Jurkat, Clone E6-1 (cell line): ENCODE measurements around the gene ZNF146.
"Not testable (repeated sequence)": the region's sequence is repeated elsewhere in the genome, so short reads cannot be mapped to it uniquely, and the experiment has no call there.

ENCODE experiments used
- DNase-seq: peaks from one replicate; pipeline ENCODE4 v3.0.0-alpha.2; 2011; ENCODE audit warnings: low read depth, low spot score
- H3K4me3 ChIP-seq: 2 replicates; pipeline ENCODE4 v1.5.1; 2011; ENCODE audit warnings: mild to moderate bottlenecking, low read length, control low read depth, moderate library complexity

Gene ZNF146

DNA sequence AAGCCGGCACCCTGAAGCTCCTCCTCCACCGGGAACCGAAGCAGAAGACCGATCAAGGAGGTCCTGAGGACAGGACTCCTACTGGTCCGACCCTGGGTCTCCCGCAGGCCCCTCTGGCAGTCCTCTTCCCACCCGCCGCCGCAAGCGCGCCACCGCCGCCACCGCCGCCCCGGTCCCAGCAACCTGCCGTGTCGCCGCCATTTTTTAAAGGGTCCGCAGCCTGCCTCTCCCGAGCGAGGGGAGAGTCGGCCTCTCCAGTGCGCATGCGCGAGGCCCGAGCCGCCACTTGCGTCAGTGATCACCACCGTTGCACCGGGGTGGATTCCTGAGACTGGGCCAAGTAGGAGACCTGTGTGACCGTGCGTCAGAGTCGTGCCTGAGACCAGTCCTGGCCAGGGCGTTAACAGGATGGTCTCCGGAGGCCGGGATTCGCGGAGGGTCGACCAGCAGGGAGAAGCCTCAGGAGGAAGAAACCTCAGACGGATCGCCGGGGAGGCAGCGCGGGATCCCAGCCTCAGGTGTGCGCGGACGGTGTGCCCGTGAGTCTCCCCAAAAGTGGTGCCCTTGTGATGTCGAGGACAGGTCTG, 51.6 kb downstream of the ZNF146 start:
- H3K4me3 ChIP-seq: no peak overlapping the region
- no peak for DNase-seq

DNA sequence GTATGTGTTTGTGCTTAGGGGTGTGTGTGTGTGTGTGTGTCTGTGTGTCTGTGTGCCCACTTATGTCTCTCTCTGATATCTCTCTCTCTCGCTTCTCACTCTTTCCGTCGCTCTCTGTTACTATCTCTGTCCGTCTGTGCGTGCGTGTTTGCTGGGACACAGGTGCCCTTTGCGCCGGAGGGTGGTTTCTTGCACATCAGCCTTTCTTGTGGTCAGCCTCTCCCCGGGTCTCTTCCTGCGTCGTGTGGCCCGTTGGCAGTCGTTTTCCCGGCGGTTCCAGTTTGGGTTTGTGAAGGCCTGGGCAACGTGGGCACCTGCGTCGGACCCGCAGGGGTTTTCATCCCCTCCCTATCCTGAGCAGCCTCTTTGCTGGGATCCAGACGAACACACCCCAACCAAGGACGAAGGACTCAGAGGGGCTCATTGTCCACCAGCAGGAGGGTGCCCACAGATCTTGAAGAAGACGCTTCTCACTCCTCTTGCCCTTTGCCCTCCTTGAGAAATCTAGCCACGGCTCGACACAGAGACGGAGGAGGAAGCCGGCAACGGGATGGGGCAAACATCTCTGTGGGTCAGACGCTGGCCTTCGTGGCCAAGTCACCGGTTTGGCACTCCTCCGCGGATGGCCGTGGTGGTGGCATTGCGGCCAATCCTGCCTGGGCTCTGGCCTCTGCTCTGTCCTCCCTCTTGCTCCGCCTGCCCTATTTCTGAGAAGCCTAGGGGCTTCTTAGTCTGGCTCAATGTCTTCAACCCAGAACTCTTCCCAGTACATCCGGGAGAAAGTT, 52.3 kb downstream of the ZNF146 start:
- no peak for DNase-seq
- H3K4me3 ChIP-seq: no peak overlapping the region

DNA sequence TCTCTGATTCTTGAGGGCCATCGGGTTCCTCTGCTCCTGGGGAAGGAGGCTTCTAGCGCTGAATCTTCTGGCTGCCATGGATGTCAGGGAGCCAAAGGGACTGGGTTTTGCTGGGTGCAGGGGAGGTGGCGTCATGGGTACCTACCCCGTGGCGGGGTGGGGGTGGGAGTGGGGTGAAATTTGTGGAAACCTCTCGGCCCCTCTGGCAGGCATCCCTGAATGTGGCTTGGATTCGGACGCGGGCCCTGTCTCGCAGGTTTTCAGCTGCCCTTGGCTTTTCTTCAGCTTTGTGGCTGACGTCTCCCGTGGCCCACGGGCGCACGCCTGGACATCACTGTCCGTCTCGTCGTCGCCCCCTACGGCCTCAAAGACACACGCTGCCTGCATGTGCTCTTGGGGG, 53.2 kb downstream of the ZNF146 start:
- not testable (repeated sequence) for DNase-seq

DNA sequence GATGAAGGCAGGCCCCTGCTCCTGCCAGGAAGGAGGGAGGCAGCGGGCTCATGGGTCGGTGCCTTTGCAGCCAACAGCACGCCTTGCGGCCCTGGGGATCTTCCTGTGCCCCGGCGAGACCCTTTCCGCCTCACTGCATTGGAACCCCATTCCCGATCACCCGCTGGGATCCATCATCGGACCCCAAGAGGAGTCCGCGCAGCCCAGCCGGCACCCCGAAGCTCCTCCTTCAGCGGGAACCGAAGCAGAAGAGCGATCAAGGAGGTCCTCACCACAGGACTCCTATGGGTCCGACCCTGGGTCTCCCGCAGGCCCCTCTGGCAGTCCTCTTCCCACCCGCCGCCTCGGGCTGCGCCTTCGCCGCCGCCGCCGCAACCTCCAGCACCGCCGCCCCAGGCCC, 53.7 kb downstream of the ZNF146 start:
- DNase-seq, H3K4me3 ChIP-seq: not testable (repeated sequence)

More for the DNA sequence above, 53.2 kb downstream of the ZNF146 start:
- H3K4me3 ChIP-seq: not testable (repeated sequence)

DNA sequence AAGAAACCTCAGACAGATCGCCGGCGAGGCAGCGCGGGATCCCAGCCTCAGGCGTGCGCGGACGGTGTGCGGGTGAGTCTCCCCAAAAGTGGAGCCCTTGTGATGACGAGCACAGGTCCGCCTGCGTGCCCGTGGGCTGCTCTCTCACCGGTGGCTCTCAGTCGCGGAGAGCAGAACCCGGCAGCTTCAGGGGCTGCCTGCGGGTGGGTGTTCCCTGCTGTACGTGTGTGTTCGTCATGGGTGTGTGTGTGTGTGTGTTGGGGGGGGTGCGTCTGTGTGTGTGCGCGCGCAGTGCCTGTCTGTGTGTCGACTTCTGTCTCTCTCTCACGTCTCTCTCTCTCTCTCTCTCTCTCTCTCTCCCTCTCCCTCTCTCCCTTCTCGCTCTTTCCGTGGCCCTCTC, 54.4 kb downstream of the ZNF146 start:
- DNase-seq, H3K4me3 ChIP-seq: not testable (repeated sequence)
